ENCODE data around the gene DUSP12. TPM values are rescaled to one million over a fixed set of nuclear protein-coding genes. Genes with fewer than 3 reads are reported as not detected.

The DUSP12 gene
- total and polyA plus RNA-seq, 2 experiments from 2014 or later: 28.4 to 37.2 TPM

DNA sequence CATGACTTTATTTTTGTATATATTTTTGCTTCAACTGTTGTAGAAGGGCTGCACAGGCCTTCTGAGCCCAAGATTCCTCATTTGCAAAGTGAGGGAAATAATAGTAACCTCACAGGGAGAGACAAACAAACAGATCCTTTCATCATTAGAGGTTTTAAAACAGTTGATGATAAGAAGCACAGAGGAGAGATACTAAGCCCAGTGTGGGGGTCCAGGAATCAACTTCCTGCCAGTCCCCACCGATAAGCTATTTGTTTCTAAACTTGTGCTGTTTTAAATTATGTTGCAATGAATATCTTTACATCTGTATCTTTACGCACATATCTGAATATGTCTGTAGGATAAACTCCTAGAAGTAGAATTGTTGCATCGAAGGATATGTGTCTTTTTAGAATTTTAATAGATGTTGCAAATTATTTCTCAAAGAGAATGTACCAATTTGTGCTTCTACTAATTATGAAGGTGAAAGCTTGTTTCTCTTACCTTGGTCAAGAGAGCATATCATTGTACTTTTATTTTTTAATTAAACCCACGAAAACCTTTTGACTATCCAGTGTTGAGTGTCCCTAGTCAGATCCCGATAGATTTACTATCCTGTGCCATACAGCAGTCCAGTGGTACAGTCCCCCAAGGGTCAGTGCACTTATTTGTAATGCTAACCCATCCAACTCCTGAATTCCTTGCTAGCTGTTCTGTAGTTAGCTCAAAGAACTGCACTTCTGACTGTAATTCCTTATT is 17.4 kb upstream of the DUSP12 start:
- peaks cover 10% of the 10 kb centered on the region for H3K27me3 Mint-ChIP-seq (ENCODE audit: insufficient read depth, low read depth, poor library complexity)

More for the DNA sequence above, 17.4 kb upstream of the DUSP12 start:
- Histone ChIP-seq H3K4me2 (no peak overlapping the region), H3K27ac (ENCODE audit: low read depth) (no peak overlapping the region), H3K4me1 (ENCODE audit: insufficient read depth) (peaks cover 30% of the 10 kb centered on the region), H3K4me3 (no peak overlapping the region), H3K27me3 (ENCODE audit: insufficient read depth) (peaks cover 18% of the 10 kb centered on the region), H3K9me2 (ENCODE audit: insufficient read depth) (no peaks in the 10 kb centered on the region), H2AFZ (peak overlapping the region; percentile 53; the same call in 1 of the 2 replicates), H3K36me3 (ENCODE audit: insufficient read depth) (no peaks in the 10 kb centered on the region), H3K79me2 (replicated peaks; ENCODE audit: insufficient read depth) (no peaks in the 10 kb centered on the region), H4K20me1 (replicated peaks; ENCODE audit: insufficient read depth) (no peaks in the 10 kb centered on the region), H3F3A (replicated peaks; ENCODE audit: low read depth) (no peaks in the 10 kb centered on the region)
- H3K36me3 Mint-ChIP-seq (ENCODE audit: low read depth): no peaks in the 10 kb centered on the region
- H3K9me3 Mint-ChIP-seq: no peaks in the 10 kb centered on the region
- DNase-seq (ENCODE audit: low spot score) (no peak), ATAC-seq (no peak)
- no peak overlapping the region for H3K27ac Mint-ChIP-seq
- peaks cover 44% of the 10 kb centered on the region for H3K4me1 Mint-ChIP-seq
- TF ChIP-seq ZNF462 (CRISPR knock-in tag; IDR thresholded peaks at IDR 0.05) (no peak), JUNB (IDR thresholded peaks at IDR 0.05; ENCODE audit: unreplicated experiment) (no peak), ZNF114 (CRISPR knock-in tag; IDR thresholded peaks at IDR 0.05) (no peak), POLR2AphosphoS5 (IDR thresholded peaks at IDR 0.05; ENCODE audit: low read depth) (no peak), ZNF331 (CRISPR knock-in tag; IDR thresholded peaks at IDR 0.05; ENCODE audit: low read depth) (no peak), NANOG (IDR thresholded peaks at IDR 0.05; ENCODE audit: borderline replicate concordance) (no peak), EZH2 (IDR thresholded peaks at IDR 0.05; ENCODE audit: low read depth, unreplicated experiment) (no peak), CREB1 (CRISPR knock-in tag; IDR thresholded peaks at IDR 0.05; ENCODE audit: low read depth) (no peak), STAT1 (IDR thresholded peaks at IDR 0.05; ENCODE audit: unreplicated experiment) (no peak), EZH2phosphoT487 (IDR thresholded peaks at IDR 0.05; ENCODE audit: unreplicated experiment) (no peak)
- TF ChIP-seq, protein P1, sequence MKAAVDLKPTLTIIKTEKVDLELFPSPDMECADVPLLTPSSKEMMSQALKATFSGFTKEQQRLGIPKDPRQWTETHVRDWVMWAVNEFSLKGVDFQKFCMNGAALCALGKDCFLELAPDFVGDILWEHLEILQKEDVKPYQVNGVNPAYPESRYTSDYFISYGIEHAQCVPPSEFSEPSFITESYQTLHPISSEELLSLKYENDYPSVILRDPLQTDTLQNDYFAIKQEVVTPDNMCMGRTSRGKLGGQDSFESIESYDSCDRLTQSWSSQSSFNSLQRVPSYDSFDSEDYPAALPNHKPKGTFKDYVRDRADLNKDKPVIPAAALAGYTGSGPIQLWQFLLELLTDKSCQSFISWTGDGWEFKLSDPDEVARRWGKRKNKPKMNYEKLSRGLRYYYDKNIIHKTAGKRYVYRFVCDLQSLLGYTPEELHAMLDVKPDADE (IDR thresholded peaks at IDR 0.05): no peak
- TF ChIP-seq, protein P2, sequence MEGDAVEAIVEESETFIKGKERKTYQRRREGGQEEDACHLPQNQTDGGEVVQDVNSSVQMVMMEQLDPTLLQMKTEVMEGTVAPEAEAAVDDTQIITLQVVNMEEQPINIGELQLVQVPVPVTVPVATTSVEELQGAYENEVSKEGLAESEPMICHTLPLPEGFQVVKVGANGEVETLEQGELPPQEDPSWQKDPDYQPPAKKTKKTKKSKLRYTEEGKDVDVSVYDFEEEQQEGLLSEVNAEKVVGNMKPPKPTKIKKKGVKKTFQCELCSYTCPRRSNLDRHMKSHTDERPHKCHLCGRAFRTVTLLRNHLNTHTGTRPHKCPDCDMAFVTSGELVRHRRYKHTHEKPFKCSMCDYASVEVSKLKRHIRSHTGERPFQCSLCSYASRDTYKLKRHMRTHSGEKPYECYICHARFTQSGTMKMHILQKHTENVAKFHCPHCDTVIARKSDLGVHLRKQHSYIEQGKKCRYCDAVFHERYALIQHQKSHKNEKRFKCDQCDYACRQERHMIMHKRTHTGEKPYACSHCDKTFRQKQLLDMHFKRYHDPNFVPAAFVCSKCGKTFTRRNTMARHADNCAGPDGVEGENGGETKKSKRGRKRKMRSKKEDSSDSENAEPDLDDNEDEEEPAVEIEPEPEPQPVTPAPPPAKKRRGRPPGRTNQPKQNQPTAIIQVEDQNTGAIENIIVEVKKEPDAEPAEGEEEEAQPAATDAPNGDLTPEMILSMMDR (conservative IDR thresholded peaks at IDR 0.05; ENCODE audit: low read depth in 2 of 2): no peak
- TF ChIP-seq, protein P3, sequence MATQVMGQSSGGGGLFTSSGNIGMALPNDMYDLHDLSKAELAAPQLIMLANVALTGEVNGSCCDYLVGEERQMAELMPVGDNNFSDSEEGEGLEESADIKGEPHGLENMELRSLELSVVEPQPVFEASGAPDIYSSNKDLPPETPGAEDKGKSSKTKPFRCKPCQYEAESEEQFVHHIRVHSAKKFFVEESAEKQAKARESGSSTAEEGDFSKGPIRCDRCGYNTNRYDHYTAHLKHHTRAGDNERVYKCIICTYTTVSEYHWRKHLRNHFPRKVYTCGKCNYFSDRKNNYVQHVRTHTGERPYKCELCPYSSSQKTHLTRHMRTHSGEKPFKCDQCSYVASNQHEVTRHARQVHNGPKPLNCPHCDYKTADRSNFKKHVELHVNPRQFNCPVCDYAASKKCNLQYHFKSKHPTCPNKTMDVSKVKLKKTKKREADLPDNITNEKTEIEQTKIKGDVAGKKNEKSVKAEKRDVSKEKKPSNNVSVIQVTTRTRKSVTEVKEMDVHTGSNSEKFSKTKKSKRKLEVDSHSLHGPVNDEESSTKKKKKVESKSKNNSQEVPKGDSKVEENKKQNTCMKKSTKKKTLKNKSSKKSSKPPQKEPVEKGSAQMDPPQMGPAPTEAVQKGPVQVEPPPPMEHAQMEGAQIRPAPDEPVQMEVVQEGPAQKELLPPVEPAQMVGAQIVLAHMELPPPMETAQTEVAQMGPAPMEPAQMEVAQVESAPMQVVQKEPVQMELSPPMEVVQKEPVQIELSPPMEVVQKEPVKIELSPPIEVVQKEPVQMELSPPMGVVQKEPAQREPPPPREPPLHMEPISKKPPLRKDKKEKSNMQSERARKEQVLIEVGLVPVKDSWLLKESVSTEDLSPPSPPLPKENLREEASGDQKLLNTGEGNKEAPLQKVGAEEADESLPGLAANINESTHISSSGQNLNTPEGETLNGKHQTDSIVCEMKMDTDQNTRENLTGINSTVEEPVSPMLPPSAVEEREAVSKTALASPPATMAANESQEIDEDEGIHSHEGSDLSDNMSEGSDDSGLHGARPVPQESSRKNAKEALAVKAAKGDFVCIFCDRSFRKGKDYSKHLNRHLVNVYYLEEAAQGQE (IDR thresholded peaks at IDR 0.05; ENCODE audit: unreplicated experiment): no peak
- H3K4me3 Mint-ChIP-seq: no peak overlapping the region

Measured in GM23338 (cell line).